GM18499 (cell line): ENCODE measurements around the gene ERAL1.
"Not testable (repeated sequence)": the region's sequence is repeated elsewhere in the genome, so short reads cannot be mapped to it uniquely, and the experiment has no call there.

Experiments
- ATAC-seq: cut with Tn5 transposase; IDR thresholded peaks from one replicate; pipeline ENCODE4 v1.9.1; 2021; ENCODE audit warnings: moderate number of reproducible peaks; ENCODE audit not compliant: insufficient read depth, unreplicated experiment

ERAL1 gene

DNA sequence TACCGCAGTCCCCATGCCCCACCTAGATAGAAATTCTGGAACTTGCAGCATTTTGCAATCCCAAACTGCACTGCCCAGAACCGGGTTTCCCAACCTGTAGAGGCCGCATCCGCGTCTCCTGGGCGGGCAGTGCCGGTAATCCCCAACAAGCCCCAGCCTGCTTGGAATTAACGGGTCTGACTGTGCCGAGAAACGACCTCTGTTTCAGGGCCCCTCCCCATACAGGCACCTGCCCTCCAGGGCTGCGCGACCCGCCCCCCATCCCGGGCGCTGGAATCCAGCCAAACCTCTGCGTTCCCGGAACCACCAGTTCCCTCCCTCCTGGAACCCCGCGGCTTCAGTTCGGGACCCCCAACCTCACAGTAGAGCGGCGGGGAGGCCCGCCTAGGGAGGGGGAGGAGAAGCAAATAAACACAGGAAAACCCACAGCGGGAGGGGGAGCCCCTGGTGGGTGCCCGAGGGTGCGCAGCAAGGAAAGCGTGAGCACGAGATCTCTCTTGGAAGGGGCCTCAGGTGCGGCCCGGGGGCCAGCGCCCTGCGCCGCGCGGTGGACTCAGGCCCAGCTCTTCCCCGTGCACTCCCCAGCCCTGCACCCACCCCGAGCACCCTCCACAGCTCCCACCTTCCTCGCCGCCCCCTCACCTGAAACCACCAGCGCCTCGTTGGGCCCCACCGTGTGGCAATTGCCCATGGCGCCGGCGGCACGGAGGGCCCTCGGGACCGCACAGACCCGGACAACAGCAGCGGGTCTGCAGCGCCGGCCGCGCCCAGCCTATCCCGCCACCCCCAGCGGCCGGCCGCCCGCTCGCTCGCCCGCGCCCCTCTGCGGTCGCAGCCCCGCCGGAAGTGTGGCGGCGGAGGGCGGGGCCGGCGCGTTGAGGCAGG is 42.3 kb downstream of the ERAL1 start, which contains the start of gene FLOT2:
TSS of gene FLOT2 (minus strand) at position 850 of the 885 bp plus-strand sequence. CDS start at position 691, 159 bp downstream.
- ATAC-seq, result no peak

DNA sequence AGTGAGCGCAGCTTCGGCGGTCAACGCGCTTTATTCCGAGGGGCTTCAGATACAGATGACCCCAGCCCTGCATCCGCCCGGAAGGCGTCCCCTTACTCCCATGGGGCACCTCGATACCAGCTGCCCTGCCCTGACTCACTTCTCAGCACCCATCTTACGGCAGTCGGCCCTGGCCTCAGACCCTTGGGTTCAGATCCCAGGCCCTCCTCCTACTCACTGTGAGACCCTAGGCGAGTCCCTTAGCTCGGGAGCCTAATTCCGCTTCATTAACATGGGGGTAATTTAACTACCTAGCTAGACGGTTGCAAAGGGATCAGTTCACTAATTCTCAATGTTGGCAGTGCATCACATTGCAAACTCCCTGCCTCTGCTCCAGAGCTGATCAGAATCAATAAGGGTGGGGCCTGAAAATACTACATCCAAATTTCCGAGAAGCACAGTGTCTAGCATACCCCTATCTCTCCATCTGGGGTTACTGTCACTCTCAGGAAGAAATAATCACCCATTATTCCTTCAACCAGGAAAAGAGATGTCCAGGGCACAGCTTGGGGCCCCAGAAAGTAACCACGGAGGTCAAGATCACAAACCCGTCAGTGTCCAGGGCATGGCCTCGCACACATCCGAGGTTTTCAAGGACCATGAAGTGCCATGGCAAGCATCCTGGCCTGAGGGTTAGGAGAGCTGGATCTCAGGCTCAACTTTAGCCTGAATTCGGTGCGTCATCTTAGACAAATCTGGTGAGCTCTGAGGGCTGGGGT is 43.1 kb downstream of the ERAL1 start:
- ATAC-seq, result no peak

DNA sequence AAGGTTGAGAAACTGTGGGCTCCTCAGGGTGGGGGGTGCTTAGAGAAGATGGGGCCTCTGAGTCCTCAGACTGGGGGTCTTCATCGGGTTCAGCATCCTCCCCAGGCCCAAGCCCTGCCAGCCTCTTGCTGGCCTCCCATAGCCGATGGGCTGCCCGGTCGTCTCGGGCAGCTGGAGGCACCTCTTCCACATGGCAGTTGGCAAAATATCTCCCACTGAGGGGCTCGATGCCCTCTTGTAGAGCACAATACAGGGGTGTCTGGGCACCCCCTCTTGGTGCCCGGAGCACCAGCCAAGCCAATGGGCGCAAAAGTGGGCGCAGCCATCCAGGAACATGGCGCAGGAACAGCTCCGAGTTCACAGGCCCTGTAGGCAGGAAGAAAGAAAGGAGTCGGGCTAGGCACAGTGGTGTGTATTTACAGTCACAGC is 43.7 kb downstream of the ERAL1 start:
- ATAC-seq, result no peak

DNA sequence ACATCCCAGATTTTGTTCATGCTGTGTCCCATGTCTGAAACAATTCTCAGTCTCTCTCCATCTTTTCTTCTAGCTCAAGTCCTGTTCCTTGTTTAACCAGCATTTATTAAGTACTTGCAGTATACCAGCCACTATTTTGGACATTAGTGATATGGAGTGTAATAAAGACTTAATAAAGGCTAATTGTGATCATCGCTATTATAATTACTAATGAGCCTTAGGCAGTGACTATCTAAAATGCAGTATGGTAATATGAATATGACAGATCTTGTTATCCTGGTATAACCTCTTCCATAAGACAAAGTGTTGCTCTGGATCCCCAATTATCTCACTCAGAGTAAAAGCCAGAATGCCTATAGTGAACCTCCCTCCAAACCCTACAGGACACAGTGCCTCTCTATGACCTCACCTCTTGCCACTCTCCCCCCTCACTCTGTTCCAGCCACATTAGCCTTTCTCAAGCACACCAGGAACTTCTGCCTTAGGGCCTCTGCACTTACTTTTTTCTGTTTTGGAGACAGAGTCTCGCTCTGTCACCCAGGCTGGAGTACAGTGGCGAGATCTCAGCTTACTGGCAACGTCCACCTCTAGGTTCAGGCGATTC is 44.5 kb downstream of the ERAL1 start:
- no peak for ATAC-seq

DNA sequence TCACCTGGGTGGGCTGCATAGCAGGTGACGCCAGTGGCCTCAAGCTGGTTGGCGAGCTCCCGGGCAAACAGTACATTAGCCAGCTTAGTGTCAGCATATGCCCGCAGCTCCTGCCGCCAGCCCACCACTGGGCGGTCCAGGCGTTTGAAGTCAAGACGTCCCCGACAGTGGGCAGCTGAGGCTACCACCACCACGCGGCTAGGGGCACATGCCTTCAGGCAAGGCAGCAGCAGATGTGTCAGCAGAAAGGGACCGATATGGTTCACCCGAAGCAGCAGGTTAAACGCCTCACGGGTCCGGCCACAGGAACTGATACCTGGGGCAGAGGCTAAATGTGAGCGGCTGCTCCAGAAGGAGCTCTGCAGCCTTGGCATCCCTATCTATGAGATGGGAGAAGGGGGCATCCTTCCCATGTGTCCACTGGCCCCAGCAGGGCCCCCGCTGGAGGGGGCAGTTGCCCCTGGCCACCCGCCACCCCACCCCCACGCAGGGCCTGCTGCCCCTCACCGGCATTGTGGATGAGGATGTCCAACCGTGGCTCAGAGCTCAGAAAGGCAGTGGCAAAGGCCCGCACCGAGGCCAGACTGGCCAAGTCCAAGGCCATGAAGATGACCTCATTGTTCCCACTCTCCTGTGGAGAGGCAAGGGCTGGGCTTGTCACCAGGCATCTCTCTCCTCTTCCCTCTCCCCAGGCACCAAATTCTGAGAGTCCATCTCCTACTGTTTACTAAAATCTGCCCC is 46.3 kb downstream of the ERAL1 start:
- ATAC-seq, result no peak

DNA sequence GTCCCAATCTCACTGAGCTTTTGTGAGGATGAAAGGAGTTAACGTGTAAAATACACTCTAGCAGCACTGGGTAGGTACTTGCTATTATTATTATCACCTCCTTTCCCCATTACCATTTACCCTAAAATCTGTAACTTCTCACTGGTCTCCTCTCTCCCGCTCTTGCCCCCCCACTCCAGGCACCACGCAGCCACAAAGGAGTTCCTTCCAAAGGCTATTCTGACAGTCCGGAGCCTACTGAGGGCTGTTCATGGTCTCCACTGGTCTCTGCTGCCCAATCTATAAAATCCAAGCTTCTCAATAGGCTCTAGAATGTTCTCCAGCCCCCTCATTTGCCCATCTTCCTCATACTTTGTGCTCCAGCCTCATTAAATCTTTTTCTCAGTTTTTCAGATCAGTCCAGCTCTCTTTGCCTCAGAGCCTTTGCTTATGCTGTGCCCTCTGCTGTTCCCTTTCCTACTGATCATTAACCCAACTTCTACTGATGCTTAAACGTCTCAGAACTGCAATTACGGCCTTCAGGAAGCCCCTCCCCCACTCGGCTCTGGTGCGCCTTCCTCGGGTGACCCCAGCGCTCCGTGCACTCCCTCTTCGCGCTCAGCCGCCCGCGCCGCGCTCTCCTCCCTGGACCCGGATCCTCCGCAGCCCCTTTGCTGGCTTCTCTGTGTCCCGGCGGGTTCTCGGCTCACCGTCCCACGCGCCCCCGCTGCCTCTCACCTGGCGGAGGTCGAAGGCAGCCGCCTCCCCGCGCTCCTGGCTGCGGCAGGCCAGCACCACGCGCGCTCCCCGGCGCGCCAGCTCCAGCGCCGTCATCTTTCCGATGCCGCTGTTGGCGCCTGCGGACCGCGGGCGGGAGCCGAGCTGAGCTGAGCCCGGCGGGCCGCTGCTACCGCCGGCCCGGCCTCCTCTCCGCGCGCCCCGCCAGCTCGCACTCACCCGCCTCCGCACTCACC is 47.3 kb downstream of the ERAL1 start:
- peak; percentile 8 for ATAC-seq

DNA sequence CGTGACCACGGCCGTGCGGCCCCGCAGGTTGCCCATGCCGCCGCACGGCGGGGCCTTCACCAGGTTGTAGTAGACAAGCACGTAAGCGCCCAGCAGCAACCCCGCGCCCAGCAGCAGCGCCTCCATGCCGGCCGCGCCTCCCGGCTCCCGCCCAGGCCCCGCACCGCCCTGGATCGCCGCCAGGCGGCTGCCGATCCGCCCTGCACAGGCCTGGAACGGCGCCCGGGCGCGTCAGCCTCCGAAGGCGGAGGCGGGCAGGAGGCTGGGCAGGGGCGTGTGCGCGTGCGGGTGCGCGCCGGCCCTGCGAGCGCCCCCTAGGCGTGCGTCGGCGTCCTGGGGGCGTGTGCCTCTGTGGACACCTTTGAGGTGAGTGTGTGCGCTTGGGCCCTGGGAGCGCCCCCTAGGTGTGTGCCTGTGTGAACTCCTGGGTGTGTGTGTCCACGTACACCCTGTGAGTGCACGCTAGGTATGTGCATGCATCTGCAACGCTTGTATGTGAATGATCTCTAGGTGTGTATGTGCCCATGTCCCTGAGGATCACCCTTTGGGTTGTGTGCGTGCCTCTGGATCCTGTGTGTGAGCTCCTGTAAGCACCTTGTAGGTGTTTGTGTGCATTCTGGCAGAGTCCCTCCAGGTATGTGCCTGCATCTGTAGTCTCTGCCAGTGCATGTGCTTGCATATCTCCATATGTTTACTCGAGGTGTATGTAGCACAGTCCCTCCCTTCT is 48.2 kb downstream of the ERAL1 start, which contains the start of gene DHRS13:
TSS of gene DHRS13 (minus strand) at position 261 of the 727 bp plus-strand sequence. CDS start at position 126, 135 bp downstream.
- peak; percentile 74 for ATAC-seq

DNA sequence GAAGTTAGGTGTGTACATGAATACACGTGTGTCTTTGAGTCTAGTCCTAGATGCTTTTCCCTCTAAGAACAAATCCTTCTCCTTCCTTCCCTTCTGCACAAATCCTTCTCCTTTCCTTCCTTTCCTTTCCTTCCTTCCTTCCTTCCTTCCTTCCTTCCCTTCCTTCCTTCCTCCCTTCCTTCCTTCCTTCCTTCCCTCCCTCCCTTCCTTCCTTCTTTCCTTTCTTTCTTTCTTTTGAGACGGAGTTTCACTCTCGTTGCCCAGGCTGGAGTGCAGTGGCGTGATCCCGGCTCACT is 48.7 kb downstream of the ERAL1 start:
- not testable (repeated sequence) for ATAC-seq

DNA sequence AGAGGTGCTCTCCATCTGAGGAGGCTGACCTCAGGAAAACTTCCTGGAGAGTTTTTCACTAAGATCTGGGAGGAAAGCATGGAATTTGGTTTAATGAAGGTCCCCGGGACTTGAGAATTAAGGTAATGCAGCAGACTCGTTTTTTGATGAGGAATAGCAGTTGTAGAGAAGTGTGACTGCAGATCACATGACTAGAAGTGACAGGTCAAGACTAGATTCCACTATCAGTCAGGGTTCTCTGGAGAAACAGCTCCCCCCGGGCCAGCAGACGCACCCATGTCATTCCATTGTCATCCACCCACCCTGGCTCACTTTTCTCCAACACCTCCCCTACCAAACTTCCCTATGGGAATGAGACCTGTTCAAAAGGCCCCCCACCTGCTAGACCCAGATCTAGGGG is 50.0 kb downstream of the ERAL1 start:
- ATAC-seq, result no peak

DNA sequence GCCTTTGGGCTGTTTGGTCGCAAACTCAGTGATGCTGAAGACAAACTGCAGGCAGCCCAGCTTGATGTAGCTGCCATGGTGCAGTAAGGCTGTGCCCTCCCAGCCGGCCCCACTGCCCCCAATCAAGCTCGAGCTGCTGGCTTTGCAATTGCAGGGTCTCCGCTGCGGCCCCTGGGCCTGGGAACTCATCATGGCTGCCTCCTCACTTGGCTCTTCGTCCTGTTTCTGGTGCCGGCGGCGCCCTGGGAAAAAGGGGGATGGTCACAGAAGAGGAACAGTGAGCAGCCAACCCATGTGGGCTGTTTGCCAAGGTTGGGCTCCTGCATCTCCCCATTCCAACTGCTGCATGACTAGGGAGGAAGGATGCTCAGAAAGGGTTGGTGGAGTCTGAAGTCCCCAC is 51.5 kb downstream of the ERAL1 start:
- ATAC-seq, result no peak

DNA sequence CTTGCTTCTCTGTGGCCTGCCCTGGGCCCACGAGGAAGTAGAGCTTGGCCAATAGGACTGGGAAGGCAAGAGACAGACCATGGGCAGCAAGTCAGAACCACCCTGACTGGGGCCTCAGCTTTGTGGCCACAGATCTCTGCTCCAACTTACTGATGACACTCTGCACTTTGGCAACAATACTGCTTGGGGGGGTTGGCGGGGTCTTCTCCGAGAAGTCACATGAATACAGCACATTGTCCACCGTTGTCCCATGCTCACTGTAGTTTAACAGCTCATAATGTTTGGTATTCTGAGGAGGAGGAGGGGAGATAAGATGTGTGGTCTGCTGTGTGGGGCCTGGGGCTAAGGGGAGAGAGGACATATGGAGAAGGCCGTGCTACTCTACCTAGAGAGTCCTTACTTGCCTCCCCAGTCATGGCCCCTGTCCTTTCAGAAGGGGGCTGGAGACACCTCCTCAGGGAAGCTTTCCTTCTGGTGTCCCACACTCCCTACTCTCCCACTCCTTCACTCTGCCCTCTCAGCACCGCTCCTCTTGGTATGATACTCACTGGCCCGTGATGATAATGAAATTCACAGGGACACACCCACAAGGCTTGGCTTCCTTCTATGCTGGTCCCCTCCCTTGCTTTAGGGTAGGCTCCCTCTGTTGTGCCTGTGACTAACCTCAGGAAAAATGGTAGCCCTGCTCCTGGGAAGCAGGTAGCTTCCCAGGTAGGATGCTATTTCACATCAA is 52.1 kb downstream of the ERAL1 start:
- ATAC-seq, result no peak

DNA sequence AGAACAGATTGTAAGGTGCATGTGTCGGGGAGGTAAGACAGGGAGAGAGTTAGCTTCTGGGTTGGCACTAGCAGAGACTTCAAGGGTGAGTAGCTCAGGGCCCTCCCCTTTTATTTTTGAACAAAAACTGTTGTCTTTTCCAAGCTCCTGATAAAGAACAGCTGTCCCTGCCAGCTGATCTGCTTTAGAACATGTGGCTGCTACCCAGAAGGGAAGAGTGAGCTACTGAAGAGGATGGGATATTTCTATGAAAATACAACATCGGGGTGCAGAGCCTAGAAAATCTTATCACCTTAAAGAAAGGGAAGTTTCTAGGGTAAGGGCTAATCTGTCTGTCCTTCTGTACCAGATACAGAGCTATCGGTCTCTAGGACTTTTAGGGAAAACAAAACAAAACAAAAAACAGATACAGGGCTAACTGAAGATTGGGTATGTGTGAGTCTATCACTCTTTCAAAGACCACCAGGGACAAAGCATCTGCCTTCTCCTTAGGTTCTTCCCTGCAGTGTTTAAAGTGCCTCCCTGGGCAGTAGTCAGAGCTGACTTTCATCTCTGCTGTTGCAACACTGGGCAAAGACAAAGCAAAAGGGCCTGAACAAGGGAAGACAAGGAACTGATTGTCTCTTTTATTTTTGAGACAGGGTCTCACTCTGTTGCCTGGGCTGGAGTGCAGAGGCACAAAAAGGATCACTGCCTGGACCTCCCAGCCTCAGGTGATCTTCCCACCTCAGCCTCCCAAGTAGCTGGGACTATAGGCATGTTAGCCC is 53.1 kb downstream of the ERAL1 start:
- ATAC-seq, result no peak

DNA sequence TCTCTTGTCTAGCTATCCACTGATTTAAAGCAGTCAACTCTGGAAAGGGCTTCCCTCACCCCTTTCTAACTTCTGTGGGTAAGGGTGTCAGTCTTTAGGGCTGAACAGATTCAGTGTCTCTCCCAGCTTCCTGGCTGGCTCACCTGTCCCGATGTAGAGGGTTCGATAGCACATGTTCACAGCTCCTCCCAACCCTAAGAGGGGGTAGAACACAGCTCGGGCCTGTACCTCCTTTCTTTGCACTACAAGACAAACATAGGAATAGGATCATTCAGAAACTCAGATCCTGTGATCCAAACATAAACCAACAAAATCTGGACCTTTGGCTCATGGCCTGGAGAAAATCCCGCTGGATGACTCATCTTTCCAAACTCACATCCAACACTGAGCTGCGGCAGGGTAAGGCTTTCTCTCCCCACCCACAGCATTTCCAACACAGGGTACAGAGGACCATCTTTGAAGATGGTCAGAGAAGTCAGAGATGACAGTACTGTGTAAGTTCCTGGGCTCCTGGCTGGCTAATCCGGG is 53.9 kb downstream of the ERAL1 start:
- ATAC-seq, result no peak

DNA sequence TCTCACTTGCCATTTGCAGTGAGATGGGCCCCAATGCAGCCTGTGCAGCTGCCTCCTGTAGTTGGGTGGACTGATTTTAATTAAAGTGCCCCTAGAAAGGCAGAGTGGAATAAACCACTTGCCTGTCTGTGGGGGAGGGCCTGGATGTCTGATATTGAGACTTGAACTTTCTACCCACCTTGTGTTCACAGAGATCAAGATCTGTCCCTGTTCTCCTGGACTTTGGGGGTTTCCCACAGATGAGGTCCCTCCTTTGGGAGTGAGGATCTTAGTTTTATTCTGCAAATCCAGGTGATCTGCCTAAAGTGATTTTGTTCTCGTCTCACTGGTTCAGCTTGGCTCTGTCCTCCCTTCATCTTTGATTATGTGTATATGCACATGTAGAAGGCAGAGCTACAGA is 55.7 kb downstream of the ERAL1 start:
- no peak for ATAC-seq
